WERI-Rb-1 (cell line): ENCODE measurements around the gene RGS8.

Source experiments
- DNase-seq: peaks from one replicate; pipeline ENCODE4 v3.0.0-alpha.2; 2020
- H3K27ac ChIP-seq: fragments of 250-450 bp; sonication (Bioruptor Pico); 2 replicates; pipeline ENCODE4 v1.5.1; 2020; ENCODE audit warnings: mild to moderate bottlenecking, moderate library complexity
- H3K27me3 ChIP-seq: fragments of 250-450 bp; sonication (Bioruptor Pico); 2 replicates; pipeline ENCODE4 v1.5.1; 2021; ENCODE audit warnings: mild to moderate bottlenecking, low read depth, moderate library complexity; ENCODE audit not compliant: insufficient read depth, severe bottlenecking
- H3K36me3 ChIP-seq: fragments of 250-450 bp; sonication (Bioruptor Pico); 2 replicates; pipeline ENCODE4 v1.5.1; 2020; ENCODE audit warnings: mild to moderate bottlenecking, moderate library complexity
- H3K4me3 ChIP-seq: 2 replicates; pipeline ENCODE4 v1.5.1; 2011; ENCODE audit warnings: low read depth, mild to moderate bottlenecking, control low read depth, low read length
- H3K9me3 ChIP-seq: fragments of 250-450 bp; sonication (Bioruptor Pico); 2 replicates; pipeline ENCODE4 v1.5.1; 2021; ENCODE audit warnings: mild to moderate bottlenecking, moderate library complexity; ENCODE audit not compliant: severe bottlenecking
- TF ChIP-seq, protein P1 (sequence below): IDR thresholded peaks from 2 replicates; pipeline ENCODE4 v1.5.1; 2011; ENCODE audit warnings: low read depth, mild to moderate bottlenecking, control low read depth, inconsistent platforms, low read length

RGS8 gene

DNA sequence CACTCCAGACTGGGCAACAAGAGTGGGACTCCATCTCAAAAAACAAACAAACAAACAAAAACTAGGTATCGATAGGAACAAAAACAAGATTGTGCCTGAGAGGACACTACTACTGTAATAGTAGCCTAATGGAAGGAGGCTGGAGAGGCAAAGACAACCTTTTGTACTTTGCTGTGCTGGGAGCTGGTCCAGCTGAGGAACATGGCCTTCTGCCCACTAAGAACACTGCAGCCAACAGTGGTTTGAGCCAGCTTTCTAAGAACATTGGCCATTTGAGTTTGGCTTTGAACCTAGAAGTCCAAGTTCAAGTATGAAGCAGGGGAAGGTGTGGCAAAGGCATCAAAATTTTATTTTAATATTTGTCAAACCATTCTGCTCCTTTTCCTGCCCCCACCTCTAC lies 22.7 kb upstream of the RGS8 start:
- no peak overlapping the region for H3K27ac ChIP-seq
- TF ChIP-seq, protein P1, sequence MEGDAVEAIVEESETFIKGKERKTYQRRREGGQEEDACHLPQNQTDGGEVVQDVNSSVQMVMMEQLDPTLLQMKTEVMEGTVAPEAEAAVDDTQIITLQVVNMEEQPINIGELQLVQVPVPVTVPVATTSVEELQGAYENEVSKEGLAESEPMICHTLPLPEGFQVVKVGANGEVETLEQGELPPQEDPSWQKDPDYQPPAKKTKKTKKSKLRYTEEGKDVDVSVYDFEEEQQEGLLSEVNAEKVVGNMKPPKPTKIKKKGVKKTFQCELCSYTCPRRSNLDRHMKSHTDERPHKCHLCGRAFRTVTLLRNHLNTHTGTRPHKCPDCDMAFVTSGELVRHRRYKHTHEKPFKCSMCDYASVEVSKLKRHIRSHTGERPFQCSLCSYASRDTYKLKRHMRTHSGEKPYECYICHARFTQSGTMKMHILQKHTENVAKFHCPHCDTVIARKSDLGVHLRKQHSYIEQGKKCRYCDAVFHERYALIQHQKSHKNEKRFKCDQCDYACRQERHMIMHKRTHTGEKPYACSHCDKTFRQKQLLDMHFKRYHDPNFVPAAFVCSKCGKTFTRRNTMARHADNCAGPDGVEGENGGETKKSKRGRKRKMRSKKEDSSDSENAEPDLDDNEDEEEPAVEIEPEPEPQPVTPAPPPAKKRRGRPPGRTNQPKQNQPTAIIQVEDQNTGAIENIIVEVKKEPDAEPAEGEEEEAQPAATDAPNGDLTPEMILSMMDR: no peak
- no peak for DNase-seq

DNA sequence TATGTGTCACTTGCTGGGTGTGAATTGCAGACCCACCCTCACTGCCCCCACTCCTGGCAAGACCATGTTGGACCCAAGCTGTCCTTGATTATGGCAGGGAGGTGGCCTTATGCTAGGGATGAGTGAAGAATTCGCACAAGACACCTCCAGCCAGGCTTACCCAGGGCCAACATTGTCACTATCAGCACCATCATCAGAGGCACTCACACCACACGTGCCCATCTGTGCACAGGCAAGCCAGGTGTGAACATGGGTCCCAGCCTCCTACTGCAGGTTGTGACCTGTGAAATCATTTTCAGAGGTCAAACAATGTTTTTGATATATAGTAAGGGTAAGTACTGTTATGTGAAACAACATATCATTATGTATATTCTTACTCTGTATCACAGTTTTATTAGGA lies 20.3 kb upstream of the RGS8 start:
- H3K4me3 ChIP-seq: no peak overlapping the region
- no peak for DNase-seq
- no peak overlapping the region for H3K27ac ChIP-seq
- H3K36me3 ChIP-seq: no peaks in the 10 kb centered on the region
- TF ChIP-seq, protein P1: no peak
- H3K27me3 ChIP-seq: no peaks in the 10 kb centered on the region
- no peaks in the 10 kb centered on the region for H3K9me3 ChIP-seq

More for the DNA sequence above, 22.7 kb upstream of the RGS8 start:
- Histone ChIP-seq H3K36me3 (no peaks in the 10 kb centered on the region), H3K9me3 (no peaks in the 10 kb centered on the region), H3K4me3 (no peak overlapping the region), H3K27me3 (no peaks in the 10 kb centered on the region)

DNA sequence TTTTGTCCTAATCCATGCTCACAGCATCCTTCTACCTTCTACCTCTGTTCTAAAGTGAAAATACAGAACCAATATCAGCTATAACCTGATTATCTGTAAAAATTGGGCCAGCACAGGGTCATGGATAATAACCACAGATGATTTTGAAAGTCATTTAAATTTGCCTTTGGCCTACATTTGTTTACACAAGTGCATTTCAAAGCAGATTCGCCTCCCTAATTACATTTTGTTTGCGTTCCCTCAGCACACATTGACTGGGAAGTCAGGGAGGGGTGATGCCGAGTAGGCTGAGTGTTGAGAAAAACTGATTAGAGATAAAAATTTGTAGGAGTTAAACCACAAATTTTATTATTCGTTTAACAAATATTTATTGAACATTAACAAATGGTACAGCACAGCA lies 19.2 kb upstream of the RGS8 start:
- Histone ChIP-seq H3K9me3 (no peaks in the 10 kb centered on the region), H3K4me3 (no peak overlapping the region), H3K27me3 (no peaks in the 10 kb centered on the region), H3K27ac (no peak overlapping the region), H3K36me3 (no peaks in the 10 kb centered on the region)
- no peak for DNase-seq
- TF ChIP-seq, protein P1: no peak

DNA sequence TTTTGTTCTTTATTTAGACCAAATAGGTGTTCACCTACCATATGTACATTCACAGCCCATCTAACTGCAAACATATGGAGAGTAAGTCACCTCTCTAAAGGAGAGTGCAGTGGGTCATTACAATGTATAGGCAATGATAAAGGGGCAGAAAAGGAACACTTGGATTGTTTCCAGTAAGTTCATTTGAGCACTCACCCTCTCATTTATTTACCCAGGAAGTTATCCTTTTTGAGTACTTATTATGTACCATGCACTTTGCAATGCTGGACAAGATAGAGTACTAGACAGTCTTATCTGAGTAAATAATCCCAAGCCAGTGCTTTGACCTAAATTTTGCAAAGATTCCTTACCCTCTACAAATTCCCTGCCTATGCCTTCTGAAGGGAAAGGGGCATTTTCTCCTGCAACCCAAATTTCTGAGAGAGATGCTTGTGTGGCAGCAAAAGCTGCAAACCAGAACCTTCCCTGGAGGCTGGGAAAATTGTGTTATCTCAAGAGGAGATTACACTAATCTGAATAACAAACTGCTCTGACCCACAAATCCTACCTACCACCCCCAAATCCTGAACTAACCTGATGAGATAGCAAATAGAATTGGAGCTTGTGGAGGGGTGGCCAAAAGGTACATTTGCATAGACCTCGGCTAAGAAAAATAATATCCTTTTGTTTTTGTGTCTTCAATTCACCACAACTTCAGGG lies 18.6 kb upstream of the RGS8 start:
- Histone ChIP-seq H3K36me3 (no peaks in the 10 kb centered on the region), H3K9me3 (no peaks in the 10 kb centered on the region), H3K27me3 (no peaks in the 10 kb centered on the region), H3K4me3 (no peak overlapping the region), H3K27ac (no peak overlapping the region)
- DNase-seq: no peak
- TF ChIP-seq, protein P1: no peak

DNA sequence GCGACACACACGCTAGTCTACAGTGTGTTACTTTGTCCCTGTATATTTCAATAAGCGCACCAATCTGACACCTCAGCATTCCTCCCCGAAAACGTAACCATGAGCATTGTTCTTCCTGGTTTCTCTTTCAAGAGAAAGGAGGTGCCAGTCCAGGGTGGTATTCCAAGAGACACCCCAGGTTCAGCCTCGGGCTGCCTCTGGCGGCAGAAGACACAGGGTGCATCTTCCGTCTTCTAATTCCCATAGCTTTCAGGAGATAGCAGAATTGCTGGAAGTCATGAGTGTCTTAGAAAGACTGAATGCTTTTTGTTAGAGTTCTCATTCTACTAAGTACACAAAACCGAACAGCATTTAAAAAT lies 15.9 kb upstream of the RGS8 start:
- Histone ChIP-seq H3K9me3 (no peaks in the 10 kb centered on the region), H3K27ac (no peak overlapping the region), H3K36me3 (no peaks in the 10 kb centered on the region), H3K27me3 (no peaks in the 10 kb centered on the region), H3K4me3 (no peak overlapping the region)
- DNase-seq: no peak
- TF ChIP-seq, protein P1: no peak
